Right lobe of liver (tissue), 6 donors: ENCODE data around the gene PGP. TPM values are rescaled to one million over a fixed set of nuclear protein-coding genes. Genes with fewer than 3 reads are reported as not detected.

Experiments
- ATAC-seq, 4 donors: fragments of 200-7000 bp; cut with Tn5 transposase; one replicate each; pipeline ENCODE4 v1.9.1; 2020; ENCODE audit warnings: mild to moderate bottlenecking in 4 of 4, moderate library complexity in 4 of 4
- DNase-seq, 3 donors: peaks; one replicate each; pipeline ENCODE4 v3.0.0-alpha.2; 2020
- H3K27ac ChIP-seq, 3 donors: fragments of 200-600 bp; one replicate each; pipeline ENCODE4 v1.8.0; 2022
- H3K27me3 ChIP-seq, 2 donors: fragments of 200-600 bp; one replicate each; pipeline ENCODE4 v1.8.0; 2022
- H3K36me3 ChIP-seq, 4 donors: fragments of 200-600 bp; sonication (generic) in 1 of 4; one replicate each; pipeline versions ENCODE4 v1.5.1 to v1.8.0; 2017 to 2022; ENCODE audit warnings: control low read depth in 1 of 4
- H3K4me1 ChIP-seq, 4 donors: fragments of 200-600 bp; sonication (generic) in 1 of 4; one replicate each; pipeline versions ENCODE4 v1.5.1 to v1.8.0; 2017 to 2022; ENCODE audit warnings: control low read depth in 1 of 4
- H3K4me3 ChIP-seq, 3 donors: fragments of 200-600 bp; one replicate each; pipeline ENCODE4 v1.8.0; 2022
- H3K9me3 ChIP-seq, 4 donors: fragments of 200-600 bp; sonication (generic) in 1 of 4; one replicate each; pipeline versions ENCODE4 v1.5.1 to v1.8.0; 2017 to 2022; ENCODE audit warnings: control low read depth in 1 of 4
- POLR2A ChIP-seq: fragments of 450-650 bp; IDR thresholded peaks from one replicate; pipeline ENCODE4 v1.6.1; 2017; ENCODE audit warnings: antibody characterized with exemption, mild to moderate bottlenecking
- WGBS: methylation state at CpG from one replicate; pipeline ENCODE4 v1.1.6; 2018; ENCODE audit warnings: low coverage, low lambda C conversion rate; ENCODE audit not compliant: insufficient coverage; ENCODE audit errors: missing lambda C conversion rate; 5-methylcytosine and 5-hydroxymethylcytosine counted together
- intact Hi-C, 2 donors: fragments of 100-400 bp; cut with DNase I; formaldehyde crosslinking; loops; one replicate each; pipeline versions ENCODE4 v1.11.2 to v1.14.1; 2022
- total RNA-seq, 6 experiments: library from RNA; depleted of rRNA in 2 of 6; stranded (reverse); fragments of >200 nt in 2 of 6; fragmentation: NEBNext Ultra II Directional in 3 of 6; extraction: Animal tissue kit (Norgen Biotek cat#: 25700) in 3 of 6; gene quantifications; one replicate each; pipeline versions ENCODE4 v1.1.0 to v1.2.4, GENCODE V29; 2016 to 2023
- TF ChIP-seq, protein P1 (sequence below), 4 donors: fragments of 200-600 bp in 3 of 4; fragments of 450-650 bp in 1 of 4; IDR thresholded peaks; one replicate each; pipeline versions ENCODE4 v1.5.1 to v1.8.0; 2016 to 2022; ENCODE audit warnings: antibody characterized with exemption in 4 of 4, mild to moderate bottlenecking in 2 of 4
- donor health status: DM: no; HTN: yes; CAD: no.
- donor health status: DM: no; HTN: no; CAD: no.
- donor health status: DM: no; HTN: no; CAD: no.
- donor health status: DM: no; HTN: yes; CAD: no.
- donor health status: DM: no; HTN: yes; CAD: no.

PGP gene
- total RNA-seq, 6 experiments from 2014 or later, result 3.8 to 14.2 (median 6.9) TPM

- H3K27me3 ChIP-seq, result no peaks in the 10 kb centered on the region
- DNase-seq (peak in 1 of 3 donors; percentile 56), ATAC-seq (no peak)
- no peak for TF ChIP-seq POLR2A
- TF ChIP-seq, protein P1, sequence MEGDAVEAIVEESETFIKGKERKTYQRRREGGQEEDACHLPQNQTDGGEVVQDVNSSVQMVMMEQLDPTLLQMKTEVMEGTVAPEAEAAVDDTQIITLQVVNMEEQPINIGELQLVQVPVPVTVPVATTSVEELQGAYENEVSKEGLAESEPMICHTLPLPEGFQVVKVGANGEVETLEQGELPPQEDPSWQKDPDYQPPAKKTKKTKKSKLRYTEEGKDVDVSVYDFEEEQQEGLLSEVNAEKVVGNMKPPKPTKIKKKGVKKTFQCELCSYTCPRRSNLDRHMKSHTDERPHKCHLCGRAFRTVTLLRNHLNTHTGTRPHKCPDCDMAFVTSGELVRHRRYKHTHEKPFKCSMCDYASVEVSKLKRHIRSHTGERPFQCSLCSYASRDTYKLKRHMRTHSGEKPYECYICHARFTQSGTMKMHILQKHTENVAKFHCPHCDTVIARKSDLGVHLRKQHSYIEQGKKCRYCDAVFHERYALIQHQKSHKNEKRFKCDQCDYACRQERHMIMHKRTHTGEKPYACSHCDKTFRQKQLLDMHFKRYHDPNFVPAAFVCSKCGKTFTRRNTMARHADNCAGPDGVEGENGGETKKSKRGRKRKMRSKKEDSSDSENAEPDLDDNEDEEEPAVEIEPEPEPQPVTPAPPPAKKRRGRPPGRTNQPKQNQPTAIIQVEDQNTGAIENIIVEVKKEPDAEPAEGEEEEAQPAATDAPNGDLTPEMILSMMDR (IDR thresholded peaks at IDR 0.05), result no peak
- H3K9me3 ChIP-seq, result no peaks in the 10 kb centered on the region
- intact Hi-C loops, result no loop called here
- no peak overlapping the region for H3K27ac ChIP-seq
- H3K36me3 ChIP-seq, result peaks cover 0 to 19% (median 7%) of the 10 kb centered on the region in 4 donors
- no peak overlapping the region for H3K4me3 ChIP-seq
- no CpG with 5 or more reads among the region's 23 CpGs for WGBS
- peaks cover 0 to 25% (median 12%) of the 10 kb centered on the region in 4 donors for H3K4me1 ChIP-seq
Observed at GRCh38 chr16:2208308-2208707, 6.3 kb downstream of the PGP start.

DNA sequence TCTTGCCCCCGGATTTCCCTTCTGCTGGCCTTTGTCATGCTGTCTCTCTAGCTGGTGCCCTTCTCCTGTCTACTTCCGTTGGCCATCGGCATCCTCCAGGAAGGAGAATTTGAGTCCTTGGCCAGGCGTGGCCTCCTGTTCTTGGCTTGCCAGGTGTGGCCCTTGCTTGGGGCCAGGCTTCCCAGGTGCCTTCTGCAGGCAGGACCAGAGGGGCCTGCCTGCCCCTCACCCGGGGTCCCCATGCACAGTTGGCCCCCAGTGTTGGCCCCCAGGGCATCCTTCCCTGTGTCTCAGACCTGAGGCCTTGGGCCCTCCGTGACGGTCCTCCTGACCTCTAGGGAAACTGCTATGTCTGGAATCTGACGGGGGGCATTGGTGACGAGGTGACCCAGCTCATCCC, 6.8 kb downstream of the PGP start:
- peaks cover 0 to 19% (median 7%) of the 10 kb centered on the region in 4 donors for H3K36me3 ChIP-seq
- no peak for TF ChIP-seq POLR2A
- TF ChIP-seq, protein P1 (IDR thresholded peaks at IDR 0.05), result no peak
- intact Hi-C loops, result no loop called here
- H3K4me1 ChIP-seq, result peaks cover 0 to 21% (median 9%) of the 10 kb centered on the region in 4 donors
- H3K9me3 ChIP-seq, result no peaks in the 10 kb centered on the region
- ATAC-seq, result no peak
- H3K27me3 ChIP-seq, result no peaks in the 10 kb centered on the region
- 97% methylated on average over 5 of the region's 9 CpGs for WGBS
- no peak overlapping the region for H3K4me3 ChIP-seq
- no peak for DNase-seq
- H3K27ac ChIP-seq, result no peak overlapping the region

- no peak overlapping the region for H3K4me3 ChIP-seq
- WGBS, result 85% methylated on average over 5 of the region's 23 CpGs
- DNase-seq, result no peak
Observed at GRCh38 chr16:2206780-2207433, 7.7 kb downstream of the PGP start.

GRCh38 chr16:2206420-2206779, 8.2 kb downstream of the PGP start:
- WGBS, result 60% methylated on average over 9 of the region's 18 CpGs
- intact Hi-C loops, result no loop called here
- Histone ChIP-seq H3K36me3 (peaks cover 0 to 19% (median 7%) of the 10 kb centered on the region in 4 donors), H3K27ac (no peak overlapping the region), H3K9me3 (no peaks in the 10 kb centered on the region), H3K4me1 (peaks cover 0 to 18% (median 6%) of the 10 kb centered on the region in 4 donors), H3K27me3 (no peaks in the 10 kb centered on the region), H3K4me3 (peak overlapping the region in 2 of 3 donors; percentile 74 to 99)
- ATAC-seq, result no peak
- no peak for DNase-seq
- TF ChIP-seq, protein P1 (IDR thresholded peaks at IDR 0.05), result no peak
- no peak for TF ChIP-seq POLR2A

More at GRCh38 chr16:2206780-2207433, 7.7 kb downstream of the PGP start:
- Histone ChIP-seq H3K36me3 (peaks cover 0 to 19% (median 7%) of the 10 kb centered on the region in 4 donors), H3K27ac (no peak overlapping the region), H3K27me3 (no peaks in the 10 kb centered on the region), H3K9me3 (no peaks in the 10 kb centered on the region), H3K4me1 (peaks cover 0 to 18% (median 6%) of the 10 kb centered on the region in 4 donors)
- intact Hi-C loops, result no loop called here
- TF ChIP-seq, protein P1 (IDR thresholded peaks at IDR 0.05), result no peak
- TF ChIP-seq POLR2A, result no peak
- ATAC-seq, result no peak
